Neutrophil (primary cell): ENCODE data around the gene WNT5A.

ENCODE experiments used
- H3K27ac ChIP-seq: fragments of 200-600 bp; sonication (generic); 2 replicates; pipeline ENCODE4 v1.5.1; 2016; ENCODE audit warnings: mild to moderate bottlenecking, moderate library complexity
- H3K27me3 ChIP-seq: fragments of 200-600 bp; sonication (generic); 2 replicates; pipeline ENCODE4 v1.6.0; 2016; ENCODE audit warnings: mild to moderate bottlenecking
- H3K36me3 ChIP-seq: fragments of 200-600 bp; sonication (generic); 2 replicates; pipeline ENCODE4 v1.5.1; 2017
- H3K4me1 ChIP-seq, 2 experiments: fragments of 200-600 bp in 1 of 2; sonication (generic) in 1 of 2; 1 replicate in 1 of 2; 2 replicates in 1 of 2; pipeline versions ENCODE4 v1.5.1 to v1.6.1; 2013 to 2016; ENCODE audit warnings: low read depth in 1 of 2, low read length in 1 of 2, mild to moderate bottlenecking in 1 of 2, moderate library complexity in 1 of 2; ENCODE audit not compliant: control insufficient read depth in 1 of 2, insufficient read depth in 1 of 2
- H3K4me3 ChIP-seq, 2 experiments: fragments of 200-600 bp in 1 of 2; sonication (generic) in 1 of 2; 1 replicate in 1 of 2; 2 replicates in 1 of 2; pipeline ENCODE4 v1.5.1; 2013 to 2016; ENCODE audit warnings: low read depth in 1 of 2, low read length in 1 of 2, mild to moderate bottlenecking in 1 of 2, moderate library complexity in 1 of 2
- H3K9me3 ChIP-seq: fragments of 200-600 bp; sonication (generic); 2 replicates; pipeline ENCODE4 v1.5.1; 2016
- CTCF ChIP-seq: fragments of 200-600 bp; sonication (generic); IDR thresholded peaks from 2 replicates; pipeline ENCODE4 v1.5.1; 2016; ENCODE audit warnings: antibody characterized with exemption

Gene WNT5A

DNA sequence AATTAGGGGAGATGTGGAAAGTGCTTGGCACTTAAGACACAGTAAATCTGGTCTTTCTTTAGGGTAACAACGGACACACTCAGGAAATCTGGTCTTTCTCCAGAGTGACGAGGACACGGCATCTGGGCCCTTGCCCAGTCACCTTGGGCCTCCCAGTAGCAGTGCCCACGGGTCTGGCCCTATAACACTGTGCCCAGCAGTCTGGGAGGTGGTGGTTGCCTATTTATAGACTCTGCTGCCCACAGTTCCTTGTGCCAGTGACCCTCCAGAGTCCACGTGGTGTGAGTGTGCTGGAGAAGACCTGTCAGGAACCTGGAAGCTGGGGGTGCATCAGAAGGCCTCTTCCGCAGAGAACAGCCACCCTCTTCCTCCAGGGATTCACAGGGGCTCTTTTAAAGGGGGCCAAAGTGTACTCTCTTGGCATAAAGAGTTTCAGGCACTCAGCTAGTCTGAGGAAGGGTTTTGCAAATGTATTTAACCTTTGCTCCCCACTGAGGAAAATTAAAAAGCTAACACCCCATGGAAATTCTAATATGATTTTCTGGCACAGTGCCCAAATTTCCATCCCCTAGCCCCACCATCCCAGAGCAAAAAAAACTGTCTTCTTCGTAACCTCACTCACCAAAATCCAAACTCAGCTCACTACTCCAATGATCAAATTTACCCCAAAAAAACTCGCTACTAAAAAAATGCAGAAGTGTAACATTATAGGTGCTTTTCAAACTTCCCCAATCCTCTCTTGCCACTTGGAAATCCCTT, 15.4 kb downstream of the WNT5A start:
- Histone ChIP-seq H3K4me1 (no peaks in the 10 kb centered on the region), H3K36me3 (no peaks in the 10 kb centered on the region), H3K4me3 (no peak overlapping the region), H3K27me3 (peaks cover 33% of the 10 kb centered on the region), H3K27ac (no peak overlapping the region), H3K9me3 (no peaks in the 10 kb centered on the region)
- no peak for TF ChIP-seq CTCF

GRCh38 chr3:55471084-55471483, 16.0 kb downstream of the WNT5A start:
- H3K27ac ChIP-seq, result no peak overlapping the region
- H3K36me3 ChIP-seq, result no peaks in the 10 kb centered on the region
- no peak overlapping the region for H3K4me3 ChIP-seq
- no peak for TF ChIP-seq CTCF
- H3K4me1 ChIP-seq, result no peaks in the 10 kb centered on the region
- peaks cover 27% of the 10 kb centered on the region for H3K27me3 ChIP-seq
- H3K9me3 ChIP-seq, result no peaks in the 10 kb centered on the region

GRCh38 chr3:55469957-55470526, 17.1 kb downstream of the WNT5A start:
- H3K9me3 ChIP-seq, result no peaks in the 10 kb centered on the region
- no peaks in the 10 kb centered on the region for H3K4me1 ChIP-seq
- TF ChIP-seq CTCF, result no peak
- no peak overlapping the region for H3K27ac ChIP-seq
- no peaks in the 10 kb centered on the region for H3K36me3 ChIP-seq
- H3K27me3 ChIP-seq, result peaks cover 16% of the 10 kb centered on the region
- H3K4me3 ChIP-seq, result no peak overlapping the region

DNA sequence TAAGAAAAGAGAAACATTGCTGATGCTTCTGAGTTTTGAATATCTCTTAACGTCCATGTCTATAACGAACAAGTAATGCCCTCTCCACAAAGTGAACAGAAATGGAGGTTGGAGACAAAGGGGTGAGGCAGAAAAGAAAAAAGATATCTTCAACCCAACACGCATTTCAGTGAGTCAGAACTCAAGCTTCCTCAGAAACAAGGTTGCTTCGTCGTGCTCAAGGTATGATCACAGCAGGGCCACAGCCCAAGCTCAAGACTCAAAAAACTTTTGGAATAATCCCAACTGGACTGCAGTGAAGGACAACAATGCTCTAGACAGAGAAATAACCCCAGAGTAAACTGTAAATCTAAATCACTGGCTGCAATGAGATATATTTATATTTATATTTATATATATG, 18.9 kb downstream of the WNT5A start:
- Histone ChIP-seq H3K4me3 (no peak overlapping the region), H3K36me3 (no peaks in the 10 kb centered on the region), H3K27ac (no peak overlapping the region), H3K4me1 (no peaks in the 10 kb centered on the region), H3K9me3 (no peaks in the 10 kb centered on the region), H3K27me3 (peaks cover 5% of the 10 kb centered on the region)
- no peak for TF ChIP-seq CTCF

DNA sequence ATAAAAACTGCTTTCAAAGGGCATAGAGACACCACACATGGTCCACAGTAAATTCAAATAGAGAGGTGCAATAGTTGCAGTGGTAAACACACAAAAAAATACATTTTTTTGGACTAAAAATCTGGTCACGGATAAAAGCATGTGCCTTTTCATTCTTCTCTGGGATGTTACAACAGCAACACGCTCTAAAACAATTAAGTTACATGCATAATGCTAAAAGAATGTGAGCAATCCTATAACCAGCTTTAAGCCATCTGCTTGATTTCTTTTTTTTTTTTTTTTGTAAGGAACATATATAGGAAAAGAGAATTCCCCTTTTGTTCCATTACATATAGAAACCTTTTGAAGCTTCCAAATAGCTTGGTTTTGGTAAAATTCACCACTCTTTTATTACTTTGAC, 20.0 kb downstream of the WNT5A start:
- Histone ChIP-seq H3K4me3 (no peak overlapping the region), H3K4me1 (no peaks in the 10 kb centered on the region), H3K27me3 (peaks cover 5% of the 10 kb centered on the region), H3K27ac (no peak overlapping the region), H3K36me3 (no peaks in the 10 kb centered on the region), H3K9me3 (no peaks in the 10 kb centered on the region)
- no peak for TF ChIP-seq CTCF
